ENCODE results near the gene WSCD1.

DNA sequence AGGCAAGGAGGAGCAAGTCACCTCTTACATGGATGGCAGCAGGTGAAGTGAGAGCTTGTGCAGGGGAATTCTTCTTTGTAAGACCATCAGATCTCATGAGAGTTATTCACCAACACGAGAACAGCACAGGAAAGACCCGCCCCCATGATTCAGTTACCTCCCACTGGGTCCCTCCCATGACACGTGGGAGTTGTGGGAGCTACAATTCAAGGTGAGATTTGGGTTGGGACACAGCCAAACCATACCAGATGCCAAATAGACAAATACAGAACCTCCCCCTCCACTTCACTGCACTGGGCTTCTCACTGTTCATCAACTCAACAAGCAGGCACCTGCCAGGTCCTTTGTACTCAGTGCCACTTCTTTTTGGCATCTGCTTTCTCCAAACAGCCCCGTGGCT is 100.2 kb downstream of the WSCD1 start:
- TF ChIP-seq, protein P1, sequence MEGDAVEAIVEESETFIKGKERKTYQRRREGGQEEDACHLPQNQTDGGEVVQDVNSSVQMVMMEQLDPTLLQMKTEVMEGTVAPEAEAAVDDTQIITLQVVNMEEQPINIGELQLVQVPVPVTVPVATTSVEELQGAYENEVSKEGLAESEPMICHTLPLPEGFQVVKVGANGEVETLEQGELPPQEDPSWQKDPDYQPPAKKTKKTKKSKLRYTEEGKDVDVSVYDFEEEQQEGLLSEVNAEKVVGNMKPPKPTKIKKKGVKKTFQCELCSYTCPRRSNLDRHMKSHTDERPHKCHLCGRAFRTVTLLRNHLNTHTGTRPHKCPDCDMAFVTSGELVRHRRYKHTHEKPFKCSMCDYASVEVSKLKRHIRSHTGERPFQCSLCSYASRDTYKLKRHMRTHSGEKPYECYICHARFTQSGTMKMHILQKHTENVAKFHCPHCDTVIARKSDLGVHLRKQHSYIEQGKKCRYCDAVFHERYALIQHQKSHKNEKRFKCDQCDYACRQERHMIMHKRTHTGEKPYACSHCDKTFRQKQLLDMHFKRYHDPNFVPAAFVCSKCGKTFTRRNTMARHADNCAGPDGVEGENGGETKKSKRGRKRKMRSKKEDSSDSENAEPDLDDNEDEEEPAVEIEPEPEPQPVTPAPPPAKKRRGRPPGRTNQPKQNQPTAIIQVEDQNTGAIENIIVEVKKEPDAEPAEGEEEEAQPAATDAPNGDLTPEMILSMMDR (IDR thresholded peaks at IDR 0.05) = no peak
- no peak for TF ChIP-seq POLR2A (IDR thresholded peaks at IDR 0.05)

Measured in testis (tissue), 2 donors.